DND-41 (cell line): ENCODE measurements around the gene KRT34.

Experiments used
- EZH2 ChIP-seq: IDR thresholded peaks from 3 replicates; pipeline ENCODE4 v1.6.1; 2012; ENCODE audit warnings: borderline replicate concordance, low read depth, mild to moderate bottlenecking, moderate library complexity, low read length, inconsistent platforms; ENCODE audit not compliant: severe bottlenecking
- TF ChIP-seq, protein P1 (sequence below): IDR thresholded peaks from 2 replicates; pipeline ENCODE4 v1.5.1; 2012; ENCODE audit warnings: borderline replicate concordance, low read length, moderate library complexity, mild to moderate bottlenecking; ENCODE audit not compliant: poor library complexity, severe bottlenecking; ENCODE audit errors: extremely low read depth

DNA sequence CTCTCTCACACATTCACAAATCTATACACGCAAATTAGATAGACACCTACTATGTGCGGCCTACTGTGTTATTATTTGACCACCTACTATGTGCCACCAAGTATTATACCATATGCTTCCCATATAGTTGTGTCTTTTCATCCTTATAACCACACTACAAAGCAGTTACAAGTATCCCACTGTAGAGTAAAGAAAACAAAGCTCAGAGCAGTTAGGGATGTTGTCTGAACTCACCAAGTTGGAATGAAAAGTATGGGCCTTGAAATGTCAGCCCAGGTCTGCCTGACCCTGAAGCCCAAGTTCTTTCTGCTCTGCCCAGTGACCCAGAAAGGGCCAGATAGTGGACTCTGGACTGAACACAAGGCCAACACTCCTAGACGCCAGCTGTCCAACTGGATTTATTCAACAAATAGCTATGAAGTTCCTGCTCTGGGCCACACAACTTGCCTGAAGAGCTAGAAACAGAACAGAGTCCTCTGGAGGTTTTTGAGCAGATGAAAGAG, 33.8 kb upstream of the KRT34 start:
- TF ChIP-seq, protein P1, sequence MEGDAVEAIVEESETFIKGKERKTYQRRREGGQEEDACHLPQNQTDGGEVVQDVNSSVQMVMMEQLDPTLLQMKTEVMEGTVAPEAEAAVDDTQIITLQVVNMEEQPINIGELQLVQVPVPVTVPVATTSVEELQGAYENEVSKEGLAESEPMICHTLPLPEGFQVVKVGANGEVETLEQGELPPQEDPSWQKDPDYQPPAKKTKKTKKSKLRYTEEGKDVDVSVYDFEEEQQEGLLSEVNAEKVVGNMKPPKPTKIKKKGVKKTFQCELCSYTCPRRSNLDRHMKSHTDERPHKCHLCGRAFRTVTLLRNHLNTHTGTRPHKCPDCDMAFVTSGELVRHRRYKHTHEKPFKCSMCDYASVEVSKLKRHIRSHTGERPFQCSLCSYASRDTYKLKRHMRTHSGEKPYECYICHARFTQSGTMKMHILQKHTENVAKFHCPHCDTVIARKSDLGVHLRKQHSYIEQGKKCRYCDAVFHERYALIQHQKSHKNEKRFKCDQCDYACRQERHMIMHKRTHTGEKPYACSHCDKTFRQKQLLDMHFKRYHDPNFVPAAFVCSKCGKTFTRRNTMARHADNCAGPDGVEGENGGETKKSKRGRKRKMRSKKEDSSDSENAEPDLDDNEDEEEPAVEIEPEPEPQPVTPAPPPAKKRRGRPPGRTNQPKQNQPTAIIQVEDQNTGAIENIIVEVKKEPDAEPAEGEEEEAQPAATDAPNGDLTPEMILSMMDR, result no peak
- no peak for TF ChIP-seq EZH2
